GM19467 (cell line): ENCODE data around the gene HSCB.
A peak's percentile ranks its signal among the peaks of the same experiment; 100 is the strongest.
"Not testable (repeated sequence)": the region's sequence is repeated elsewhere in the genome, so short reads cannot be mapped to it uniquely, and the experiment has no call there.

Source experiments
- ATAC-seq: cut with Tn5 transposase; IDR thresholded peaks from one replicate; pipeline ENCODE4 v1.9.1; 2021; ENCODE audit warnings: mild to moderate bottlenecking, moderate library complexity; ENCODE audit not compliant: unreplicated experiment

HSCB gene

GRCh38 chr22:28791124-28791523 lies 49.3 kb downstream of the HSCB start:
- no peak for ATAC-seq

- ATAC-seq, result peak; percentile 54
Measured at GRCh38 chr22:28791841-28792490, 50.1 kb downstream of the HSCB start.

GRCh38 chr22:28792491-28793383 lies 50.9 kb downstream of the HSCB start:
- ATAC-seq, result peak; percentile 38

- no peak for ATAC-seq
Measured at GRCh38 chr22:28793976-28794584, 52.2 kb downstream of the HSCB start.

- no peak for ATAC-seq
Measured at GRCh38 chr22:28795071-28795693, 53.3 kb downstream of the HSCB start.

GRCh38 chr22:28795932-28796856 lies 54.4 kb downstream of the HSCB start:
- ATAC-seq, result no peak

- no peak for ATAC-seq
Measured at GRCh38 chr22:28798810-28799605, 57.2 kb downstream of the HSCB start.

GRCh38 chr22:28799606-28800307 lies 57.9 kb downstream of the HSCB start:
- peak; percentile 29 for ATAC-seq

GRCh38 chr22:28800308-28801041 lies 58.6 kb downstream of the HSCB start, which contains the start of gene XBP1:
Gene XBP1, minus strand, starts transcription at chr22:28800569.
- ATAC-seq, result peak; percentile 76

GRCh38 chr22:28801845-28802594 lies 60.2 kb downstream of the HSCB start:
- no peak for ATAC-seq

- ATAC-seq, result no peak
Measured at GRCh38 chr22:28802595-28803123, 60.8 kb downstream of the HSCB start.

GRCh38 chr22:28805426-28805825 lies 63.6 kb downstream of the HSCB start:
- ATAC-seq, result not testable (repeated sequence)
